ENCODE measurements around the gene RTKN2. TPM values are rescaled to one million over a fixed set of nuclear protein-coding genes. Genes with fewer than 3 reads are reported as not detected.

Gene RTKN2
- total RNA-seq, 4 donors from 2014 or later = 0.11 to 0.42 (median 0.39) TPM; not detected in 1

- Histone ChIP-seq H3K4me1 (no peaks in the 10 kb centered on the region), H3K4me3 (no peak overlapping the region), H3K9me3 (no peaks in the 10 kb centered on the region), H3K36me3 (no peaks in the 10 kb centered on the region), H3K27ac (replicated peaks in 1 of 4) (no peak overlapping the region), H3K27me3 (no peaks in the 10 kb centered on the region)
- intact Hi-C loops (cut with DNase I) = no loop called here
- no peak for DNase-seq (ENCODE audit: extremely low spot score)
- WGBS = 96% methylated on average over 3 of the region's 3 CpGs
- TF ChIP-seq POLR2A (IDR thresholded peaks at IDR 0.05; ENCODE audit: low read depth) = no peak
- TF ChIP-seq POLR2AphosphoS5 (IDR thresholded peaks at IDR 0.05) = no peak
- no peak for TF ChIP-seq CTCF (IDR thresholded peaks at IDR 0.05)
- TF ChIP-seq EP300 (IDR thresholded peaks at IDR 0.05) = no peak
Observed at GRCh38 chr10:62225362-62225761, 43.3 kb downstream of the RTKN2 start.

GRCh38 chr10:62224606-62225005 is 44.0 kb downstream of the RTKN2 start:
- H3K27me3 ChIP-seq = no peaks in the 10 kb centered on the region
- no peaks in the 10 kb centered on the region for H3K4me1 ChIP-seq
- no peak overlapping the region for H3K4me3 ChIP-seq
- DNase-seq (ENCODE audit: extremely low spot score) = no peak
- no peak overlapping the region for H3K27ac ChIP-seq (replicated peaks in 1 of 4)
- intact Hi-C loops (cut with DNase I) = no loop called here
- WGBS = 78% methylated on average over 1 of the region's 1 CpG
- no peaks in the 10 kb centered on the region for H3K9me3 ChIP-seq
- no peaks in the 10 kb centered on the region for H3K36me3 ChIP-seq
- no peak for TF ChIP-seq POLR2A (IDR thresholded peaks at IDR 0.05; ENCODE audit: low read depth)
- TF ChIP-seq EP300 (IDR thresholded peaks at IDR 0.05) = no peak
- TF ChIP-seq POLR2AphosphoS5 (IDR thresholded peaks at IDR 0.05) = no peak
- no peak for TF ChIP-seq CTCF (IDR thresholded peaks at IDR 0.05)

DNA sequence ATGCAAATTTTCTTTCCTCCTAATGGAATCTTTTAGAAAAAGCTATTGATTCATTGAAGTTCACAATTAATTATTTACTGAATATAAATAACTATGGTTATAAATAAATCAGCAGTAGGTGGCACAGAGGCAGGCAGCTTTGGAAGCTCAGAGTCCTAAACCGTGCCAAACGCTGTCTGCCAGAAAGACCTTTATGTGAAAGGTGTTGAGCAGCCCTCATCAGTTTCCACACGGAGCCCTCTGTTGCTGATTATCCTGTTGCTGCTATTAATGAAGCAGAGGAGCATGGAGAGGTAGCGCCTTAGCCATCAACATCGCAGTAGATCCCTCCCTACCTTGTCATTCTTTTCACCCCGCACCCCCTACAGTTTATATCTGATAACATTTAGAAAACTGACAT is 51.0 kb downstream of the RTKN2 start:
- no peak for DNase-seq (ENCODE audit: extremely low spot score)
- intact Hi-C loops (cut with DNase I) = no loop called here
- Histone ChIP-seq H3K27ac (replicated peaks in 1 of 4) (no peak overlapping the region), H3K4me1 (no peaks in the 10 kb centered on the region), H3K9me3 (no peaks in the 10 kb centered on the region), H3K36me3 (no peaks in the 10 kb centered on the region), H3K27me3 (no peaks in the 10 kb centered on the region), H3K4me3 (no peak overlapping the region)
- TF ChIP-seq POLR2A (IDR thresholded peaks at IDR 0.05; ENCODE audit: low read depth) (no peak), CTCF (IDR thresholded peaks at IDR 0.05) (no peak), POLR2AphosphoS5 (IDR thresholded peaks at IDR 0.05) (no peak), EP300 (IDR thresholded peaks at IDR 0.05) (no peak)
- 66% methylated on average over 6 of the region's 6 CpGs for WGBS

DNA sequence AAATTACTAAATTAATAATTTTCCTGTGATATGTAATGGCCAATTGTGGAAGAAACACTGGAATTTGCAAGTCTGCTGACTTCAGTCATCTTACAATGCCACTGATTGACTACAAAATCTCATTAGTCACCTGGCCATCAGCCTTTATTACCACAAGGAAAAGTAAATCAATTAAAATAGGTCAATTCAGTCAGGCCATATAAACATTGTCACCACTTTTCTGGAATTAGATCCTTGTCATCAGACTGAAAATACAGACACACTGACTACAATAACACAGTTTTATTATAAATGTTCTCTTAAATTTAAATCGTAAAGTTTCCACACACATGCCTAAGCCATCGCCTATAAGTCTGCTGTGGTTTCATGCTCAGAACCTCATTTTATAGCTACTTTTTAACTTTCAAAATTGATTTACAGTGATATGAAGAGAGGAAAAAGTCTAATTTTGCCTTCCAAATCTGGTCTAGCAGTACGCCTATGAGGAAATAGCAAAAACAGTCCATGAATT is 54.2 kb downstream of the RTKN2 start:
- Histone ChIP-seq H3K27me3 (no peaks in the 10 kb centered on the region), H3K4me3 (no peak overlapping the region), H3K4me1 (no peaks in the 10 kb centered on the region), H3K27ac (replicated peaks in 1 of 4) (no peak overlapping the region), H3K9me3 (no peaks in the 10 kb centered on the region), H3K36me3 (no peaks in the 10 kb centered on the region)
- TF ChIP-seq EP300 (IDR thresholded peaks at IDR 0.05) = no peak
- no peak for TF ChIP-seq POLR2AphosphoS5 (IDR thresholded peaks at IDR 0.05)
- TF ChIP-seq CTCF (IDR thresholded peaks at IDR 0.05) = no peak
- TF ChIP-seq POLR2A (IDR thresholded peaks at IDR 0.05; ENCODE audit: low read depth) = no peak
- no peak for DNase-seq (ENCODE audit: extremely low spot score)
- intact Hi-C loops (cut with DNase I) = no loop called here
- WGBS = 99% methylated on average over 3 of the region's 3 CpGs

GRCh38 chr10:62205750-62206399 is 62.8 kb downstream of the RTKN2 start:
- 96% methylated on average over 2 of the region's 2 CpGs for WGBS
- Histone ChIP-seq H3K4me3 (no peak overlapping the region), H3K27me3 (no peaks in the 10 kb centered on the region), H3K36me3 (no peaks in the 10 kb centered on the region), H3K4me1 (no peaks in the 10 kb centered on the region), H3K27ac (replicated peaks in 1 of 4) (no peak overlapping the region), H3K9me3 (no peaks in the 10 kb centered on the region)
- no peak for DNase-seq (ENCODE audit: extremely low spot score)
- TF ChIP-seq POLR2A (IDR thresholded peaks at IDR 0.05; ENCODE audit: low read depth) (no peak), POLR2AphosphoS5 (IDR thresholded peaks at IDR 0.05) (no peak), CTCF (IDR thresholded peaks at IDR 0.05) (no peak), EP300 (IDR thresholded peaks at IDR 0.05) (no peak)
- intact Hi-C loops (cut with DNase I) = no loop called here
